NCI-H510A (cell line): ENCODE data around the gene NR3C1.
"Not testable (repeated sequence)": the region's sequence is repeated elsewhere in the genome, so short reads cannot be mapped to it uniquely, and the experiment has no call there.

ENCODE experiments used
- DNase-seq: peaks from one replicate; lab custom pipeline; 2025; lab: John Stamatoyannopoulos, UW

Gene NR3C1

GRCh38 chr5:143337946-143338345, 65.5 kb downstream of the NR3C1 start:
- no peak for DNase-seq

GRCh38 chr5:143336485-143336884, 67.0 kb downstream of the NR3C1 start:
- DNase-seq, result no peak

DNA sequence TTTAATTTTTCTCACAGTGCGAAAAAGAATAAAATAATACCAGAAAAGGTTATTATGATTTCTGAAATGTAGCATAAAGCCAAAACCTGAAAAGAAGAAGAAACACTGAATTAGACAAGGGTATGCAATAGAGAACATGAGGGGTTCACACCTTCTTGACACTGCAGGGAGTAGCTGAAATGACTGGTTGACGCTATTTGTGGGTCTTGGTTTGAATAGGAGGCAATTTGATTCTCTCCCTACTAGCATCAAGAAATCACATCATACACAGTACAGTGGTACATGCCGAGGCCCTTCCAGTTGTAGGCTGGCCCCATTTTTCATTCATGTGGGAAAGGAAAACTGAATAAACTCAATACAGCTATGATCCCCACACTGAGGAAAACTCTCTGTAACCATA, 68.6 kb downstream of the NR3C1 start:
- DNase-seq, result no peak

- not testable (repeated sequence) for DNase-seq
Observed at GRCh38 chr5:143334380-143334779, 69.1 kb downstream of the NR3C1 start.

GRCh38 chr5:143331956-143332355, 71.5 kb downstream of the NR3C1 start:
- no peak for DNase-seq

DNA sequence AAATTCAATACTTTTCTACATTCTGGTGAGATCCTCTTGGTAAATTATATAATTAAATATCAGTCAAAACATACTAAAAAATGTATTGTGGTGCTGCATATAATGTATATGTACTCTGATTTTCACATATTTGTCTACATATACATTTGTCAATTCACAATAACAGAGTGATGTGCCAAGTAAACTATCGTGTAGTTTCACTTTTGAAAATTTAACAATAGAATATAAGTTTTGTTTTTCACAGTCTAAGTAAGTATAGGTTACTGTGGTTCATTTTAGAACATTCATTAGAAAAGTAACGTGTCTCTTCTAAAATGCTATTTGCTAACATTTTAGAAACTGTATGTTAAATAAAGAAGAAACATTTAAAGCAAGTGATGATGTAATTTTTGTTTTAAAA, 73.6 kb downstream of the NR3C1 start:
- DNase-seq, result no peak

GRCh38 chr5:143328589-143329220, 74.8 kb downstream of the NR3C1 start:
- no peak for DNase-seq

DNA sequence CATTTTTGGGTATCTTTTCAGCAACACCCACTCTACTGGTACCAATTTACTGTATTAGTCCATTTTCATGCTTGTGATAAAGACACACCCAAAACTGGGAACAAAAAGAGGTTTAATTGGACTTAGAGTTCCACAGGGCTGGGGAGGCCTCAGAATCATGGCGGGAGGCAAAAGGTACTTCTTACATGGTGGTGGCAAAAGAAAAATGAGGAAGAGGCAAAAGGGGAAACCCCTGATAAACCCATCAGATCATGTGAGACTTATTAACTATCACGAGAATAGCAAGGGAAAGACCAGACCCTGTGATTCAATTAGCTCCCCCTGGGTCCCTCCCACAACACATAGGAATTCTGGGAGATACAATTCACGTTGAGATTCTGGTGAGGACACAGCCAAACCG, 78.4 kb downstream of the NR3C1 start:
- not testable (repeated sequence) for DNase-seq

DNA sequence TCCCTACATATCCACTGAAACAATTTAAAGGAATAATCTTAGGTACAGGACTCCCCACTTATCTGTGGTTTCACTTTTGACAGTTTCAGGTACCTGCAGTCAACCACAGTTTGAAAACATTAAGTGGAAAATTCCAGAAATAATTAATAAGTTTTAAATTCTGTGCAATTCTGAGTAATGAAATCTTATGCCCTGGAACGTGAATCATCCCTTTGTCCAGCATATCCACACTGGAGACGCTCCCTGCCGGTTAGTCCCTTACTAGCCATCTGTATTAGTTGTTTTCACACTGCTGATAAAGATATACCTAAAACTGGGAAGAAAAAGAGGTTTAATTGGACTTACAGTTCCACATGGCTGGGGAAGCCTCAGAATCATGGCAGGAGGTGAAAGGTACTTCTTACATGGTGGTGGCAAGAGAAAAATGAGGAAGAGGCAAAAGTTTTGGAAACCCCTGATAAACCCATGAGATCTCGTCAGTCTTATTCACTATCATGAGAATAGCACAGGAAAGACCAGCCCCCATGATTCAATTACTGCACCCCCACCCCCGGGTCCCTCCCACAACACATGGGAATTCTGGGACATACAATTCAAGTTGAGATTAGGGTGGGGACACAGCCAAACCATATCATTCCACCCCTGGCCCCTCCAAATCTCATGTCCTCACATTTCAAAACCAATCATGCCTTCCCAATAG, 80.4 kb downstream of the NR3C1 start:
- not testable (repeated sequence) for DNase-seq

- no peak for DNase-seq
Observed at GRCh38 chr5:143322176-143322575, 81.3 kb downstream of the NR3C1 start.

- DNase-seq, result no peak
Observed at GRCh38 chr5:143319437-143320227, 83.9 kb downstream of the NR3C1 start.

DNA sequence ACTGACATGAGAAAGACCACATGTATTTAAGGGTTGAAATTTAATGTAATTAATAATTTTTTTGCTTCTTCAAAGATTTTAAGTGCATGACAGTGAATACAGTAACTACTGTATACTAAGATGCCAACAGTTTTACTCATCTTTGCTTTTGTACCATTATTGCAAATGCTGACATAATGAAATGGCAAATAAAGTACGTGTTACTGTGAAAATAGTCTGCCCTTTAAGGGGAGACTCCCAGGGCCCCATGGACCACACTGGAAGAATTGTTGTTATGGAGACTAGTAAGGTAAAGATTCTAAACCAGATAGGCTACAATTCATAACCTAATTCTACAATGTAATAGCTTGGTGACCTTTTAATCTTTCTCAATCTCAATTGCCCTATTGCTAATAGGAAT, 84.7 kb downstream of the NR3C1 start:
- DNase-seq, result no peak

DNA sequence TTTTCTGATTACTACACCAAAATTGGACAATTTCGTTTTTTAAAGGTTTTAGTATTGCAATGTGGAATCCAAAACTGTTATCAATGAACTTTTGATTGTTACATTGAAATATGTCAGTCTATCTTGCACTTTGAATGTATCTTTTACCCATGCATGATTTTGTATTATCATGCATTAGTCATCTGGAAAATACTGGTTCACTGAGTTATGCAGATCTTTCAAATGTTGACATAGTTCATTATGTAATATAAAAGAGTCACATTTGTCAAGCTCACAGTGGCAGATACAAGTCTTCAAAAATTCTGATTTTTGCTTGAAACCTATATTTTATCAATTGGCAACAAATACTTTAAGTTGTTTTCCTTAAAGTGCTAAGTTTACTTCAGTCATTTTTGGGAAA, 85.2 kb downstream of the NR3C1 start:
- DNase-seq, result no peak

DNA sequence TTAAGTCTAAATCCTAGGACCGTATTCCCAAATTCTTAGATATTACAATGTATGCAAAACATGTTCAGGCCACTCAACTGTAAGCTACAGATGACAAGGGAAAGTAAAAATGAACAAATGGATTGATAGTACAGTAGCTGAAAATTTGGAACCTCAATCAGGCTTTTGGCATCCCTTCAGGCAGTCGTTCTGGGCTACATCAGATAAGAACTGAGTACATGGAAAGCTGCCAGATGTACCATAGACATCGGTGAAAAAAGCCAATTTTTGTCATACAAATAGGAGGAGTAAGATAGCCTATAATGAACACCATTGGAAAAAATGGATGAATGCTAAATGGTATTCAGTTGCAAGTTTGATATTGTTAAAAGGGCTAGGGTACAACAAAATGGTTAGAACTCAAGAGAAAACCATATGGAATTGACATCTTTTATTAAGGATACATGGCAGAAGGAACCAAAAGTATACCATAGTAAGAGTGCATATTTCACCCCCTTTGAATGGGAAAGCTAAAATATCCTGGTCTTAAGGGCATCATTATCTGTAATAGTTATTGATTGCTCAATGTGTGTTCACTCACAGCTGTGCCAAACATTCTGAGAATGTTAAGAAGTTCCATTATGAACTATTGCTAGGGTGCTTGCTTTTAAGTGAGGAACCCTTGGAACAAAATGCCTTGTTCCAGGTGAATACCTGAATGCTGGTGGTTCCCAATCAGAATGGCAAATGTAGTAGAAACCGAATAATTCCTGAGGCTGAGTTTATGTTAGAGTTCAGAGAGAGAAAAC, 86.4 kb downstream of the NR3C1 start:
- DNase-seq, result no peak

DNA sequence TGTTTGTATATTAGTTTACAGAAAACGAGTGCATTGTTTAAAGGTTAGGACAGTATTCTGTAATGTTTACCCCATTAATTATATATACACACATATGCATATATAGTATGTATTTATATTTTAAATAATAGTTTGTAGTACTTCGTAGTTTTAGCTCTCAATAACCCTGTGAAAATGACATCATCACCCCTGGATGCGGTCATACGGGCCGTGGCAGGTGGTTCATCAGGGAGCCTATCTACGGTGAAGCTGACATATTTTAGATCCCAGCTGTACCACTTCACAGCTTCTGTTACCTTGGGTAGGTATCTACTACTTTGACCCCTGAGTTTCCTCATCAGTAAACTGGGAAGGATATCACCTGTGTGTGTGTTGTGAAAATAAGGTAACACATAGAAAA, 87.1 kb downstream of the NR3C1 start:
- DNase-seq, result no peak

DNA sequence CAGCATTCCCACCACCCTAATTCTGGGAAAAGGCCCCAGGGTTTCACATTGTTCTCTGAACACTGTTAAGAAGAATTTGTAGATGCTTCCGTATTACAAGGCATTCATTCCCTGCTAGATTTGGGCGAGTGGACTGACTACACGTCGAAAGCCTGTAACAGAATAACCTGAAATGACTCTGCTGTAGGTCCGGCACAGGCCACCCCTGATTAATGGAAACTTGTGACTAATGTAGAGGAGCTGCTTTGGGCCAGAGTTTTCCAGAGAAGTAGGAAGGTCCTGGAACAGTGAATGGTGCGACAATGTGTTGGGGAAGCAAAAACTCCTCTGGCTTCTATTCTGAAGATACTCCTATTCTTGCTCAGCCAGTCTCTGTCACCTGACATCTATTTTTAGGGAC, 87.6 kb downstream of the NR3C1 start:
- DNase-seq, result no peak

GRCh38 chr5:143315214-143315613, 88.3 kb downstream of the NR3C1 start:
- no peak for DNase-seq

GRCh38 chr5:143314659-143315058, 88.8 kb downstream of the NR3C1 start:
- DNase-seq, result no peak

- DNase-seq, result no peak
Observed at GRCh38 chr5:143314099-143314498, 89.4 kb downstream of the NR3C1 start.

- no peak for DNase-seq
Observed at GRCh38 chr5:143313298-143313852, 90.1 kb downstream of the NR3C1 start.

DNA sequence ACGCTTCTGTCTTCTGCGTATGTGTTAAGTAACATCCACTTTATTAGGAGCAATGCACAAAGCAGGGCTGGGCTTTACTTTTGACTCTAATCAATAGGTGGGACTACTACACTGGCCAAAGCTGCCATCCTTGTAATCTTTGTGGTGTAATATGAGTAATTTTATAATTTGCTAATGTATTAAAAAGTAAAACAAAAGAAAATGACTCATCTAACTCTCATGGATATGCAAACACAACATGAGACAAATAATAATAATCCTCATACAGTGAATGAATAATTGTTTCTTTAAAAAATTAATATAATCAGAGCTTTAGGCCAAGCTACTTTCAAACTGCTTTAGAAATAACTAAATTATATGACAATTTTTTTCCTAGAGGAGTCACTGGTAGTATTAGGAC, 90.7 kb downstream of the NR3C1 start:
- no peak for DNase-seq

- no peak for DNase-seq
Observed at GRCh38 chr5:143311955-143312354, 91.5 kb downstream of the NR3C1 start.
